Liver (tissue), 9 donors: ENCODE data around the gene SLIT1. TPM values are rescaled to one million over a fixed set of nuclear protein-coding genes. Genes with fewer than 3 reads are reported as not detected.

ENCODE experiments used
- DNase-seq: peaks from one replicate; pipeline ENCODE4 v3.0.0-alpha.2; 2017; ENCODE audit warnings: low spot score
- H3K27ac ChIP-seq, 2 donors: one replicate each; pipeline ENCODE4 v1.7.0; 2013; ENCODE audit warnings: inconsistent platforms in 2 of 2, low read length in 2 of 2, control low read depth in 1 of 2, low read depth in 1 of 2, mild to moderate bottlenecking in 1 of 2
- H3K27me3 ChIP-seq, 4 donors: one replicate each; pipeline versions ENCODE4 v1.6.1 to v1.7.0; 2013; ENCODE audit warnings: low read length in 3 of 4, inconsistent platforms in 1 of 4, mild to moderate bottlenecking in 1 of 4, moderate library complexity in 1 of 4; ENCODE audit not compliant: control insufficient read depth in 4 of 4, insufficient read depth in 4 of 4
- H3K36me3 ChIP-seq, 4 donors: one replicate each; pipeline versions ENCODE4 v1.6.1 to v1.7.0; 2013; ENCODE audit warnings: low read length in 3 of 4, mild to moderate bottlenecking in 3 of 4, low read depth in 1 of 4, moderate library complexity in 1 of 4; ENCODE audit not compliant: control insufficient read depth in 4 of 4, insufficient read depth in 3 of 4
- H3K4me1 ChIP-seq, 4 donors: one replicate each; pipeline versions ENCODE4 v1.6.1 to v1.7.0; 2013; ENCODE audit warnings: low read length in 3 of 4, mild to moderate bottlenecking in 3 of 4, moderate library complexity in 1 of 4; ENCODE audit not compliant: control insufficient read depth in 4 of 4, insufficient read depth in 4 of 4
- H3K4me3 ChIP-seq, 3 donors: one replicate each; pipeline versions ENCODE4 v1.6.1 to v1.7.0; 2013; ENCODE audit warnings: low read length in 3 of 3, control low read depth in 1 of 3, low read depth in 1 of 3, mild to moderate bottlenecking in 1 of 3
- H3K9ac ChIP-seq, 2 donors: one replicate each; pipeline ENCODE4 v1.7.0; 2013; ENCODE audit warnings: low read length in 2 of 2, mild to moderate bottlenecking in 2 of 2, moderate library complexity in 2 of 2, control low read depth in 1 of 2, low read depth in 1 of 2
- H3K9me3 ChIP-seq, 4 donors: one replicate each; pipeline versions ENCODE4 v1.6.1 to v1.7.0; 2013; ENCODE audit warnings: low read length in 3 of 4; ENCODE audit not compliant: control insufficient read depth in 4 of 4
- ATF3 ChIP-seq: IDR thresholded peaks from 2 replicates; pipeline ENCODE4 v1.6.1; 2016; ENCODE audit warnings: antibody characterized with exemption
- CTCF ChIP-seq: fragments of 150-350 bp; IDR thresholded peaks from 2 replicates; pipeline ENCODE4 v1.5.1; 2017; ENCODE audit warnings: improper control_type of control experiment, low read depth, low read length; ENCODE audit not compliant: missing input control
- EGR1 ChIP-seq, 2 donors: IDR thresholded peaks; 2 replicates each; pipeline ENCODE4 v1.6.1; 2016 to 2018; ENCODE audit warnings: antibody characterized with exemption in 2 of 2, low read depth in 2 of 2
- FOXA1 ChIP-seq: IDR thresholded peaks from 2 replicates; pipeline ENCODE4 v1.6.1; 2016; ENCODE audit warnings: antibody characterized with exemption
- FOXA2 ChIP-seq: IDR thresholded peaks from 2 replicates; pipeline ENCODE4 v1.6.1; 2016; ENCODE audit warnings: antibody characterized with exemption
- GABPA ChIP-seq, 2 donors: IDR thresholded peaks in 1 of 2; conservative IDR thresholded peaks in 1 of 2; 2 replicates each; pipeline ENCODE4 v1.6.1; 2016; ENCODE audit warnings: antibody characterized with exemption in 2 of 2, mild to moderate bottlenecking in 1 of 2, moderate library complexity in 1 of 2
- HNF4A ChIP-seq, 2 donors: conservative IDR thresholded peaks; 2 replicates each; pipeline ENCODE4 v1.6.1; 2016; ENCODE audit warnings: antibody characterized with exemption in 2 of 2, mild to moderate bottlenecking in 2 of 2
- HNF4G ChIP-seq: IDR thresholded peaks from 2 replicates; pipeline ENCODE4 v1.6.1; 2016; ENCODE audit warnings: antibody characterized with exemption
- JUND ChIP-seq, 2 donors: IDR thresholded peaks; 2 replicates each; pipeline ENCODE4 v1.6.1; 2016; ENCODE audit warnings: antibody characterized with exemption in 2 of 2
- MAX ChIP-seq: IDR thresholded peaks from 2 replicates; pipeline ENCODE4 v1.6.1; 2016; ENCODE audit warnings: antibody characterized with exemption
- NR2F2 ChIP-seq: IDR thresholded peaks from 2 replicates; pipeline ENCODE4 v1.6.1; 2016; ENCODE audit warnings: antibody characterized with exemption
- RAD21 ChIP-seq, 2 donors: IDR thresholded peaks; 2 replicates each; pipeline ENCODE4 v1.6.1; 2016; ENCODE audit warnings: antibody characterized with exemption in 2 of 2, mild to moderate bottlenecking in 2 of 2
- REST ChIP-seq: IDR thresholded peaks from 2 replicates; pipeline ENCODE4 v1.6.1; 2016; ENCODE audit warnings: antibody characterized with exemption, mild to moderate bottlenecking
- RXRA ChIP-seq, 2 donors: IDR thresholded peaks; 2 replicates each; pipeline ENCODE4 v1.6.1; 2017 to 2018; ENCODE audit warnings: antibody characterized with exemption in 2 of 2, mild to moderate bottlenecking in 1 of 2
- SP1 ChIP-seq: IDR thresholded peaks from 2 replicates; pipeline ENCODE4 v1.6.1; 2018; ENCODE audit warnings: antibody characterized with exemption, mild to moderate bottlenecking
- TAF1 ChIP-seq: conservative IDR thresholded peaks from 2 replicates; pipeline ENCODE4 v1.6.1; 2016; ENCODE audit warnings: antibody characterized with exemption, mild to moderate bottlenecking
- YY1 ChIP-seq: IDR thresholded peaks from 2 replicates; pipeline ENCODE4 v1.6.1; 2016; ENCODE audit warnings: antibody characterized with exemption, mild to moderate bottlenecking
- ZBTB33 ChIP-seq: IDR thresholded peaks from 2 replicates; pipeline ENCODE4 v1.6.1; 2016; ENCODE audit warnings: antibody characterized with exemption
- WGBS: extraction: QIAGEN DNeasy Blood & Tissue Kit; methylation state at CpG from one replicate; pipeline ENCODE4 v1.1.7; 2013; 5-methylcytosine and 5-hydroxymethylcytosine counted together
- polyA plus RNA-seq, 2 donors: library from polyadenylated mRNA; stranded (reverse) in 1 of 2; unstranded in 1 of 2; fragments of 200-250 nt in 1 of 2; fragments of >200 nt in 1 of 2; fragmentation: Nextera tagmentation in 1 of 2; extraction: Ambion mirVana in 1 of 2; gene quantifications; one replicate each; pipeline versions ENCODE4 v1.2.1 to v1.2.3, GENCODE V29; 2013 to 2015
- total RNA-seq, 2 donors: library from RNA; depleted of rRNA; stranded (reverse); fragments of >200 nt; gene quantifications; one replicate each; pipeline ENCODE4 v1.2.3, GENCODE V29; 2014
- donor health status: healthy.
- donor health status: healthy.
- donor health status: healthy.
- donor health status: healthy.
- donor health status: healthy.

The SLIT1 gene
- total and polyA plus RNA-seq, 4 donors: under 0.01 to 0.14 (median 0.06) TPM

DNA sequence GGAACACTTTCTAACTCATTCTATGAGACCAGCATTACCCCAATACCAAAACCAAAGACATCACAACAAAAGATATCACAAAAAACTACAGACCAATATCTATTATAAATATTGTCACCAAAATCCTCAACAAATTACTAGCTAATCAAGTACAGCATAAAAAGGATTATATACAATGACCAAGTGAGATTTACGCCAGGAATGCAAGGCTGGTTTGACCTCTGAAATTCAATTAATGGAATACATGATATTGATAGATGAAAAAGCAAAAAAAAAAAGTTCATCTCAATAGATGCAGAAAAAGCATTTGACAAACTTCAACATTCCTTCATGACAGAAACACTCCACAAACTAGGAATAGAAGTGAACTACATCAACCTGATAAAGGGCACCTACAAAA, 178.3 kb downstream of the SLIT1 start:
- no peak overlapping the region for H3K9ac ChIP-seq
- H3K36me3 ChIP-seq: no peaks in the 10 kb centered on the region
- WGBS: 96% methylated on average over 1 of the region's 1 CpG
- no peak for DNase-seq
- H3K4me3 ChIP-seq: no peak overlapping the region
- TF ChIP-seq GABPA (IDR thresholded peaks at IDR 0.05 in 1 of 2, conservative IDR thresholded peaks at IDR 0.05 in 1 of 2) (no peak), JUND (IDR thresholded peaks at IDR 0.05) (no peak), FOXA1 (no peak), EGR1 (IDR thresholded peaks at IDR 0.05; ENCODE audit: low read depth in 2 of 2) (no peak), NR2F2 (no peak), RXRA (IDR thresholded peaks at IDR 0.05) (no peak), ZBTB33 (no peak), HNF4A (conservative IDR thresholded peaks at IDR 0.05) (no peak), FOXA2 (no peak), SP1 (no peak), RAD21 (IDR thresholded peaks at IDR 0.05) (no peak), HNF4G (no peak), MAX (no peak), CTCF (no peak), TAF1 (no peak), REST (no peak), YY1 (no peak), ATF3 (no peak)
- H3K9me3 ChIP-seq: peaks cover 0 to 3% (median under 1%) of the 10 kb centered on the region in 4 donors
- peaks cover 0 to 2% (median 0%) of the 10 kb centered on the region in 4 donors for H3K4me1 ChIP-seq
- H3K27me3 ChIP-seq: no peaks in the 10 kb centered on the region
- H3K27ac ChIP-seq: no peak overlapping the region
